MV-4-11 (cell line): ENCODE measurements around the gene AATK.

Experiments
- DNase-seq: peaks from one replicate; lab custom pipeline; 2025; lab: John Stamatoyannopoulos, UW

Gene AATK

DNA sequence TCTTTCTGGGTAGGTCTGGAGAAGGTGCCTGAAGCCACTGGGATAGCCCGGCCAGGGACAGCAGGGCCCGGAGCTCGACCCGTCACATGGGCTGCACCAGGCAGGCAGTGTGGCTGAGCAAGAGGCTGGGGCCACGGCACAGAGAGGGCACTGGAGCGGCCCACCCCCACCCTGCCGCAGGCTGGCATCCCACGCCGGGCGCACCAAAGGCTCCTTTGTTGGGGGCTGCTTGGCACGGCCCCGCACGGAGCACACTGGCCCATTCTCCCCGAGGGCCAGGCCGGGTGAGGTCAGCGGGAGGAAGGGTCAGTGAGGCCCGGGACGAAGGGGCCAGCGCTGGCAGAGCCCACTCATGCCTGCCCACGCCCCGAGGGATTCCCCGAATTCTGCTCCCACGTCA lies 37.2 kb downstream of the AATK start:
- DNase-seq = no peak

DNA sequence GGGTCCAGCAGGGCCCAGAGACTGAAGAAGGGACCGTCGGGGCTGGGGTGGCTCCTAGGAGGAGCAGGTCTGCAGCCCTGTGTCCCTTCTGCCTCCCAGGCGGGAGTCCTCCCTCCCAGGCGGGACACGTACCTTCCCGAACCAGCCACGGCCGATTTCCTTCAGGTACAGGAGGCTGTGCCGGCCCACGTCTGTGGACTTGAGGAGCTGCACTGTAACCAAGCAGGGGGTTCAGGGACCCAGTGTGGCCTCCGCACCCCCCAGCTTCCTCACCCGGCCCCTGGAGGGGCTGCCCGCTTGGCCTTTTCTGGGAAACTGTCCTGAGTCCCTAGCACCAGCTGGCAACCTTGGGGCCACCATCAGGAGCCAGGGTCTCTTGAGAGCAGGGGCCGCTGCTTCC lies 37.7 kb downstream of the AATK start:
- DNase-seq = no peak

DNA sequence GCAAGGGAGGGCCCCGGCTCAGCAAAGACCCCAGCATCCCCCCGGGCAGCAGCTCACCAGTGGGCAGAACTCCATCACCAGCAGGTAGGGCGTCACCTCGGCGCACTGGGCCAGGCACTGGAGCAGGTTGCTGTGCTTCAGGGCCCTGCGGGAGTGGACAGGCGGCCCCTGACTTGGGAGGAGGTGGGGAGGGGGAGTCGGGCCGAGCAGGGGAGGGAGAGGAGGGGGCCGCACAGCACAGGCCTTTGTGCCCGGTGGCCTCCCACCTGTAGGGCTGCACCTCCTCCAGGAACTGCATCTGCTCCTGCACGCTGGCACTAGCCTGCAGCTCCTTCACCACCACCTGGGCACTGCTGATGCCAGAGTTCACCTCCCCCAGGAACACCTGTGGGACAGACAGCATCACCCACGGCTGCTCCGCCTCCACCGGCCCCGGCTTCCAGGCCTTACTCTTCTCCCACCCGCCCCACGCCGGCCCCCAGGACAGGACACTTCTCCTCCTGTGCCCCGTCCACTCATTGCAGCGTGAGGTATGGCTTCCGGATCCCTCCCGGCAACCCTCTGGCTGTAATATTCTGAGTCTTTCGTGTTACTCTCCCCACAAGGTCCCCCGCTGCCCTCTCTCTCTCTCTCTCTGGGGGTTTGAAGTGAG lies 38.4 kb downstream of the AATK start:
- no peak for DNase-seq

DNA sequence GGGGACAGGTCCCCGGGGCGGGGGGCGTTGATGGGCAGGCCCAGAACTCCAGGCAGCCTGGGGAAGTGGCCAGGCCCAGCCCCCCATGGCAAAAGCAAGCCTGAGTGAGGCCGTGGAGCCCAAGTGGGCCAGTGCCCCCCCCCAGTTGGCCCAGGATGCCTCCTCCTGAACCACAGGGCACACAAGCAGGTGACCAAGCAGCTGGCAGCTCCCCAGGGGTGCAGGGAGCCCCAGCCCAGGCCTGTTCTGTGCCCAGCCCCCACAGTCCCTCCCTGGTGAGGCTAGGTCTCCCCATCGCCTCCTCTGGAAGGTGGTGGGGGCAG lies 38.9 kb downstream of the AATK start:
- no peak for DNase-seq

DNA sequence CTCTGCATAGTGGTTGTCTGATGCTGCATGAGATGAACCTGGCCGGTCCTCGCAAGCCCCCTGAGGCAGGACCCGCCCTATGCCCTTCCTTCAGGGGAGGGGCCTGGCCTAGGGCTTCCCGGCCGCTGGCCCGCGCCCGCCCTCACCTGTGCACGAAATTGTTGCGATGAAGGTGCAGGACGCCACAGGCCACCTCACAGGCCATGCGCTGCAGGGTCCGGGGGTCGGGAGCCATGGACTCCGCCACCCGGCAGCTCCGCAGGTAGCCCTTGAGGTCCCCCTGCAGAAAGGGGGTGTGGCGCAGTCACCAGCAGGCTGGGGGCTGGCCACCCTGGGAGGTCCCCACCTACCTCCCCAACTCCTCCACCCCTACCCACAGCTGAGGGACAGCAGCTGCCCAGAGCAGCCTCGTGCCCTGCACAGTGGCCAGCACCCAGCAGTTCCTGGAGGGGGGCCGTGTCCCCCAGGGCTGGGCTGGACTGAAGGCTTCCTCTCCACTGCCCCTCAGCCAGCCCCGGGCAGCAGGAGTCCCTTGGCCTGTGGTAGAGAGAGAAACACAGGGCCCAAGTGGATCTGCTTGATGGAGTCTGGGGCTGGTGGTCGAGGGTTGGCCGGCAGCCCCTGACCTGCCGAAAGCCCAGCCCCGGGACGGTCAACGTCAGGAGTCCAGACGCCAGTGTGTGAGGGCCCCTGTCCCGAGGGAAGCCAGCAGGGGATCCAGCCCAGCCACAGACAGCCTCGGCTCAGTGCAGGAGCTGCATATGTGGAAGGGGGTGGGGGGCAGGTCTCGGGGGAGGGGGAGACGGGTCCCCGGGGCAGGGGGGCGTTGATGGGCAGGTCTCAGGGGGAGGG lies 39.5 kb downstream of the AATK start:
- no peak for DNase-seq

DNA sequence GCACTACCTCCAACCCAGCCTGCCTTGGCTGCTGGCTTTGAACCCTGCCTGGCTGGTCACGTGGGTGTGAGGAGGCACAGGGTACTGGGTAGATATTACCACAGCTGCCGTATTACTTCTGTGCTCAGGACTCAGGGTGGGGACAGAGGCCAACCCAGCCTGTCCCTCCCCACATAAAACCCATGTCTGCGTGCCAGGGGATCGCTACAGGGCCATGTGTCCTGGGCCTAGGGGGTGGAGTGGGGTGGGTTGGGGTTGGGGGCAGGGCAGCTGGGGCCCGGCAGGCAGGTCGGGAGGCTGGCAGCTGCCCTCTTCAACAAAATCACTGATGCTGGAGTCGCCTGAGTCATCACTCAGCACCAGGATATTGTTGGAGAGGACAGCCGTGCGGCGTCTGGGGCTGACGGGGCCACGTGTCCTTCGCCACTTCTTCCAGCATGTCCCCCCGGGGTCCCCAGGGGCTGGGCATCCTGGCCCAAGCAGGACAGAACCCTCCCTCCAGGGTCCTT lies 40.4 kb downstream of the AATK start:
- DNase-seq = no peak

DNA sequence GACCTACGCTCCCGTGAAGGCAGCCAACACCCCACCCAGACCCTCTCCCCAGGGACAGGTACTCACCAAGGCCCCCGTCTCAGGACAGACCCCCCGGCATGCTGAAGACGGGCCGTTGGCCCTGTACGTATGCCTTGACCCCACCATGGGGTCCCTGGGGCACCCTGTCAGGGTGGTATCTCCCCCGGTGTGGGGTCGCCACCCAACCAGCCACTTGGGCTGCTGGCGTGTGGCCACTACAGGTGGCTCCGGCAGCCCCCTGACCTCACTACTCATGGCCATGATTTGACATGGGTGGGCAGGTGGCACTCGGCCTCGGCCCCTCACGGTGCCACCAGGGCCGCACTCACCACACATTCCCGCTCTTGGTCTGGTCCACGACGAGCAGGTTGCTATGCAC lies 41.6 kb downstream of the AATK start:
- no peak for DNase-seq

DNA sequence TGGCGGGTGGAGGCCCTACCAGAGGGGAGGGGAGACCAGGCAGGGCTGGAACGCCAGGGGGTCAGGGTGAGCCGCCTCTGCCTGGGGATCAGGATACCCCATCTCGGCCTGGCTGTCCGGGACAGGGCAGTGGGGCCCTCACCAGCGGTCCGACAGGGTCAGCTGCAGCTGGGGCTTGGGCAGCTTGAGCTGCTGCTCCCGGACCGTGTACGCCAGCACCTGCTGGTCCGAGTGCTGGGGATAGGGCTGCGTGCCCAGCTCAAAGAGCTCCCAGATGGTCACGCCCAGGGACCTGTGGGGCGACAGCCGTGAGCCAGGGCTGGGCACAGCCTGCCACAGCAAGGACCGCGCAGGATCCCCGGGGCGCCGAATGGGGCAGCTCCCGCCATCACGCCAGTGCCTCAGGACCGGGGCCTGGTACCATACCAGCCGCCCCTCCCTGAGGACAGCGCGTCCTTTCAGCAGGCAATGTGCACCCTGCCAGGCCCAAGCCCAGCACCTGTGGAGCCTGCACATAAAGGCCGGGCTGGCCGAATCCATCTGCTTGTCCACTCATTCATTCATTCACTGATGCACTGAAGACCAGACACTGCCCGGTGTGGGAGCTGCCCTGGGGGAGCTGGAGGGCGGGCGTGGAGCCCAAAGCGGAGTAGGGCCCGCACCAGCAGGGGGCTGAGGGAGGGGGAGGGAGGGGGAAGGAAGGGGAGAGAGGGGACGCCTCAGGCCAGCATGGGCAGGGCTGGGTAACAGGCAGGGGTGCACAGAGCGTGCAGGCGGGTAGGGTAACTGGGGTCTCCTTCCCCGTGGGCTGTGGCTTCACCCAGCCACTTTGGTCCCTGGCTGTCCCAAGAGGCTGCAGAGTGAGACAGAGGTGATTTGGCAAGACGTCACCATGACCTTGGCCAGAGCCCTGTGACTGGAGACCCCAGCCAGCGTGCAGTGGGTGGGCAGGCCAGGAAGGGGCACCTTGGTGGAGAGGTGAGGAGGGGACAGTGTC lies 42.7 kb downstream of the AATK start:
- no peak for DNase-seq

DNA sequence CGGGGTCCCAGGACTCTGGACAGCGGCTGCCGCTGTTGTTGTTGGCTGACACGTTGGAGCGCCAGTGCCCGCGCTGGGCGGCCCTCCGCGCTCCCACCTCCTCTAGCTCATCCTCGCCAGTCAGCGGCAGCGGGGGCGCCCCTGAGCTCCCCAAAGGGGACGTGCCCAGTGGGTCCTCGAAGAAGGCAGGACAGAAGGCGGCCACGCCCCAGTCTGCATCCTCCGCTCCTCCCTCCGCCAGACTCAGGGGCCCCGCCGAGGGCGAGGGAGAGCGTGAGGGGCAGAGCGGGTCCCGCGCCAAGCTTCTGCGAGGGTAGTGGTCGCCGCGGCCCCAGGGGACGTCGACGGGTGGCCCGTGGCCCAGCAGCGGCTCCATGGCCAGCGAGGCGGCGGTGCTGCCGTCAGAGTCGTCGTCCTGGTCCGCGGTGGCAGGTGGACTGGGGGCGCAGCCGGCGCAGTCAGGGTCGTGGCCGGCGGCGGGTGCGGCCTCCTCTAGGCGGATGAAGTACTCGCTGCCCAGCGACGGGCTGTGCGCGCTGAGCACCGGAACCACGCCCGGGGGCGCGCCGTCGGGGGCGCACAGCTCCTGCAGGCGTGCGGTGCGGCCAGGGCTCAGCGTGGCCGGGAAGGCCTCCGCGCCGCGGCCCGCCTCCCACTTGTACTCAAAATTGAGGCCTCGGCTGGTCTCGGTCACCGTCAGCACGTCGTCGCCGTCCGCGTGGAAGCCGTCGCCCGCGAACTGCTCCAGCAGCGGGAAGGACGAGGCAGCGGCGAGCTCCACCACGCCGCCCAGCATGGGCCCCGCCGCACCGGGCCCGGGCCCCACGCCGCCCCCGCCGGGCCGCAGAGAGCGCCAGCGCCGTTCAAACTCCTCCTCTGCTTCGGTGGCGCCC lies 43.9 kb downstream of the AATK start:
- no peak for DNase-seq

DNA sequence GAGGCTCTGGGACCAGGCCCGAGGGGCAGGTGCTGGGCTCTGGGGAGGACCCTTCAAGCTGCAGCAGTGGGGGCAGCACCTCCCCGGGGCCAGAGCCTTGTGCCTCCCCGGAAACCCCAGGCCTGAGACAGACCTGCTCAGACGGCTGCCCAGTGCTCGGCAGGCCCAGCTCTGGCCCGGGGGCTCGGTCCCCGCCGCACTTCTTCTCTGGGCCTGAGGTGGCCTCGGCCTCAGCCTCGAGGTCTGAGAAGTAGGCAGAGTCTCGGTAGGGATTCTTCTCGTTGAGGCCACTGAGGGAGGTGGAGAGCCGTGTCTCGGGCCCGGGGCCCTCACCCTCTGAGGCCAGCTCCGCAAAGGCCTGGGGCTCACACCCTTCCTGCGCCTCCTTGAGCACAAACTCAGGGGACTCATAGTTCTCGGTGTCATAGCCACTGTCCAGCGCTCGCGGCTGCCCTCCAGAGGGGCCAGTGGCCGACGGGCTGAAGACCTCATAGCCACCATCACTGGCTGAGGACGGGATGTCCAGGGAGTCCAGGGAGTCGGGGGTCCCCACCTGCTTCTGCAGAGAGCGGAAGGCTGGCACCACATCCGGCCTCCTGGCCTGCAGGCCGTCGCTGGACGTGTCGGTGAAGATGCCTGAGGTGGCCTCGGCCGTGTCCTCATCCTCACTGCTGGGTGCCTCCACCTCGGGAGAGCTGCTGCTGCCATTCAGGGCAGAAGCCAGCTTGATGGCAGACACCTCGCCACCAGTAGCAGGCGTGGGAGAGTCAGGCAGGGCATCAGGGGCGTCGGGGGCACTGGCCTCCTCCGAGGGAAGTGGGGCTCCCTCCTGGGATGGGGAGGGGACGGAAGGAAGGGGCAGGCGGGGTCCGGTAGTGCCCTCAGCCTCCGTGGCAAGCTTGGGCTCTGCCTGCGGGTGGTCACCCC lies 45.1 kb downstream of the AATK start:
- no peak for DNase-seq

DNA sequence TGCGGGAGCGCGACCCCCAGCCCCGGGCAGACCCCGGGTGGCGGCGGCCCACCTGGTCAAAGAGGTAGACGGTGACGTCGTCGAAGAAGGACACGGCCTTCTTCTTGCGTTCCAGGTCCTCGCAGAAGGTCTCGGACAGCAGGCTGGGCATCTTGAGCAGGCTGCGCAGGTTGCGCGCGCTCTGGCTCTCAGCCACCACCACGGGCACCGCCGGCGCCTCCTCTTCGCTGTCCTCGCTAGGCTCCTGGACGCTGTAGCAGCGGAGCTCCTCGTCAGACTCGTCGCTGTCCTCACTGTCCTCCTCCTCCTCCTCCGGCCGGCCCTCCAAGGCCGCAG lies 45.9 kb downstream of the AATK start:
- DNase-seq = no peak

DNA sequence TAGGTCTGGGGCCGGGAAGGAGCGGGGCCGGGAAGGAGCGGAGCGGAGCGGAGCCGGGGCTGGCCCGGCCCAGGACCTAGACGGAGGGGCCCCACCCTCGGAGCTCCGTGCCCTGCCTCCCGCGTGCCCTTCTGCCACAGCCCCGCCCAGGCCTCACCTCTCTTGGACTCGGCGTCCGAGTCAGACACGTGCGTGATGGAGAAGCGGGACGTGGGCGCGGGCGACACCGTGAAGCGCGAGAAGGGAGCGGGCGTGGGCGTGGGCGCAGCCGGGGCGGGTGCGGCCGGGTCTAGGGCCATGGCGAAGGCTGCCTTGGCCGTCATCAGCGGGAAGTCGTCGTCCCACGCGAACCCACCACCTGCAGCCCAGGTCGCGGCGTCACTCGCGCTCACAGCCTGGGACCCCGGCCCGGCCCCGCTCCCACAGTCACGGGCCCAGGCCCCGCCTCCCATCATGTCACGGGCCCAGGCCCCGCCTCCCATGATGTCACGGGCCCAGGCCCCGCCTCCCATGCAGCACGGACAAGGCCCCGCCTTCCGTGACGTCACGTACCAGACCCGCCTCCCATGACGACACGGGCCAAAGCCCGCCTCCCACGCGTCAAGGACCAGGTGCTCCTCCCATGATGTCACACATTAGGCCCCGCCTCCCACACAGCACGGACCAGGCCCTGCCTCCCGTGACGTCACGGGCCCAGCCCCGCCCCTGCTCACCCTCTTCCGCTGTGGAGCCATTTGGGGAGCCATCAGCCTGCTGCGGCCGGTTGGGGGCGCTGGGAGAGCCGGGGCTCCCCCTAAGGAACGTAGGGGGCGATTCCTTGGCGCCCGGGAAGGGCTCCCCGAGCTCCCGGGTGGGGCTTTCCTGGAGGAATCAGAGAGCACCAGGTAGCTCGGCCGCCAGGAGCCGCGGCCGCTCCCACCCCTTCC lies 46.5 kb downstream of the AATK start:
- DNase-seq = no peak

DNA sequence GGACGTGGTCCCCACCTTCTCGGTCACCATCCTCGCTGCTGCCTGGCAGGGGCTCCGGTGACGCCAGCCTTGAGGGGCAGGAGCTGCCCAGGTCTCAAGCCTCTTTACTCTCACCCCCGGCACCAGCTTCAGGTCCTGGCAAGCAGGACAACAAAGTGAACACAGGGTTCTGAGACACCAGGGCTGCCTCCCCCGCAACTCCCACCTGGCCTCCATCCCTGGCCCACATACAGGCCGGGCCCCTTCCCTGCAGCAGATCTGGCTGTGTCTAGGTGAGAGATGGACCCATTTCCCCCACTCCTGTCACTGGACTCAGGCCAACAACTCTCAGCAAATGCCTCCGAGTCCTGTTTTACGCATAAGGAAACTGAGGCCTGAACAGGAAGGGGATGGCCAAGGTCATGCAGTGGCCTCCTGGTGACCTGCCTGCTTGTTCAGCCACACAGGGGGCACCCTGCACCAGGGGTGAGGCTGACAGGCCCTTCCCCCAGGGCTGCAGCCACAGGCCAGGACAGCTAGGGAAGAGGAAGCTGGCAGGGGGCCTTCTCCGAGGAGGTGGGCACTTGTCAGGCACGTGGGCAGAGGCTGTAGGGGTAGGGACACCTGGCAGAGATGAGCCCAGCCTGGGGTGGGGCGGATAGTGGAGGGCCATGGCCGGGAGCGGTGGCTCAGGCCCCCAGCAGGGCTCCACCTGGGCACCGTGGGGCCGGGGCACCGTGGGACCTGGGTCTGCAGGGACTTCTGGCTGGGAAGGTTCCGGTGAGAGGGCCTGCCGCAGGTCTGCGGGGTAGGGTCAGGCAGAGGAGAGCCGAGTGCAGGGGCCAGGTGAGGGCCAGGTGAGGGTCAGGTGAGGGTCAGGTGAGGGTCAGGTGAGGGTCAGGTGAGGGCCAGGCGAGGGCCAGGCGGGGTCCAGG lies 47.5 kb downstream of the AATK start:
- no peak for DNase-seq

DNA sequence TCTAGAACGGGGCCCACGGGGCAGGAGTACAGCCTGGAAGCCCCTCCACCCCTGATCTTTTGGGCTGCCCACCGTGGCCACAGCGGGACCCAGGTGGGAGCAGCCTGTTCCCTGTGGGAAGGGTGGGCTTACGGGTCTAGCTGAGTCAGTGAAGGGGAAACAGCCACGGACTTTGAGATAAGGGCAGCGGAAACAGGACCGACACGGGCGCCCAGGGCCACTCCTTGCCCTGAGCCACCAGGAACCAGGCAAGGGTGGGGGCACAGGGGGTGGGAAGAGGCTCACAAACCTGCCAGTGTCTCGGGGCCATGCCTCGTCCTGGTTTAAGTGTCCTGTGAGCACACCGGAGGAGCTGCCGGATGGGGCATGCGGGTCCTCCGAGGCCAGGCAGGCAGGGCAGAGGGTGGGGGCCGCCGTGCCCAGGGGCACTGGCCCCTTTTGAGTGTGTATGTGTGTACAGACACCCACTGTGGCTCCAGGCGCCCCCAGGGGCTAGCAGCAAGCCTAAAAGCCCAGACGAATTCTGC lies 48.3 kb downstream of the AATK start:
- DNase-seq = no peak

DNA sequence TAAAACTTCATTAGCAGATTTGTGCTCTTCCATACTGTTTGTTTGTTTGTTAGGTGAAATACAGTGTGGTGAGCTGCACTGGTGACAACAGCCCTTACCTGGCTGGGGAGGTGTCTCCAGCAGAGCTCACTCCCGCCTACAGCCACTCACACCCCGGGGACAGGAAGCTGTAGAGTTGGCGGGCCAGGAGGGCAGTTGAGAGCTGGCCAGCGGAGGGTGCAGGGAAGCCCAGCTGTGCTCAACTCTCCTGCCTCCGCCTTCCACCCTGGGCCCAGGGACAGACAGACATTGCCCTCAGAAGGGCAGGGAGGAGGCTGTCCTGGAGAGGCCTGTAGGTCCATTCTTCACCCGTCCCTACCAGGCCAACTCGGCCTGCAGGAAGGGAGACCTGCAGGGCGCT lies 49.3 kb downstream of the AATK start:
- no peak for DNase-seq

DNA sequence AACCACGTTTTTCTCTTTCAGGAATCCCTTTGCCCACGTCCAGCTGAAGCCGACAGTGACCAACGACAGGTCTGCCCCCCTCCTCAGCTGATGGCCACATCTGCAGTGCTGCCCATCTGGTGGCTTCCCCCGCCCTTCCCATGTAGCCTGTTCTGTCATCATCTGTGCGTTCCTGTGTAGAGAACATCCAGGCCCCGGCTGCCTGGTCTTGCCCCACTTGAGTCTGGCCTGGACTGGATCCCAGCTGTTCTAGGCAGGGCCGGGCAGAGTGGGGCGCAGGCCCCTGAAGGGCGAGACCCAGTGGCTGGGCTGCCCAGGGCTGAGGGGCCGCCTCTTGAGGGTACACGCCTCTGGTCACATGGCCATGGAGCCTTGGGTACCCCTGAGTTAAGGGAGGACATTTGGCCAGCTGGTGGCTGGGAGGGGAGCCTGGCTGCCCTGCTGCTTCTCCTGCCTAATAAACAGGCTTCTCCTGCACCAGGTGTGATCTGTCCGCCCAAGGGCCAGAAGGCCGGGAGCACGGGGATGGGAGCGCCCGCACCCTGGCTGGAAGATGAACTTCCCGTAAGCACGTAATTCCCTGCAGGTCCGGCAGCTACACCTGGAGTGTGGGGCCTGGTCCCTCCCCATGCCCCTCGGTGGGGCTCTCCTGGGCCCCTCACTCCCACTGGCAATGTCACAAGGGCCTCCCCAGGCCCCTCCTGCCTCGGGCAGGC lies 50.1 kb downstream of the AATK start:
- no peak for DNase-seq

DNA sequence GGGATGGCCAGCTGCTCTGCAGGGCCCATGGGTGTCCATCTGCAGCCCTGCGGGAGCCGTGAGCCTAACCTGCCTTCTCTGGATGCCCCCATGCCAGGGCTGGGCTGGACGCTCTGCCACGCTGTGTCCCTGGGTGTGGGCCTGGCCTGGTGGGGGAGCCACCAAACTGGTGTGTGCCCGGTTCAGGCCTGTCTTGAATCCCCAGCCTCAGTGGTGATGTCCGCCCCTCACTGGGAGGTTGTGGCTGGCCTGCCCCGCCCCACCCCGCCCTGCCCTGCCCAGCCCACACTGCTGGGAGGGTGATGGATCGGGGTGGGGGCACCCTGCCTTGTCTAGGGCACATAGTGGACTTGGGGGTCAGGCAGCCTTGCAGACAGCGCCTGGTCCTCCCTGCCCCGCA lies 50.8 kb downstream of the AATK start:
- DNase-seq = no peak
